ENCODE results near the gene RCSD1.

The RCSD1 gene

GRCh38 chr1:167667536-167667935 is 37.5 kb downstream of the RCSD1 start:
- H3K27ac ChIP-seq (ENCODE audit: low read depth, low read length), result no peak overlapping the region
- no peaks in the 10 kb centered on the region for H3K4me1 ChIP-seq (ENCODE audit: control insufficient read depth, insufficient read depth, low read length)

GRCh38 chr1:167668108-167668507 is 38.1 kb downstream of the RCSD1 start:
- Histone ChIP-seq H3K27ac (ENCODE audit: low read depth, low read length) (no peak overlapping the region), H3K9ac (ENCODE audit: low read length) (no peak overlapping the region), H3K4me1 (ENCODE audit: control insufficient read depth, insufficient read depth, low read length) (no peaks in the 10 kb centered on the region)

More at GRCh38 chr1:167667536-167667935, 37.5 kb downstream of the RCSD1 start:
- Histone ChIP-seq H3K4me3 (ENCODE audit: low read length) (no peak overlapping the region), H3K27me3 (ENCODE audit: control insufficient read depth, insufficient read depth, low read length) (no peaks in the 10 kb centered on the region), H3K36me3 (ENCODE audit: control insufficient read depth, insufficient read depth, low read length) (no peaks in the 10 kb centered on the region), H3K9ac (ENCODE audit: low read length) (no peak overlapping the region)

GRCh38 chr1:167669209-167670124 is 39.4 kb downstream of the RCSD1 start:
- Histone ChIP-seq H3K4me1 (ENCODE audit: control insufficient read depth, insufficient read depth, low read length) (no peaks in the 10 kb centered on the region), H3K27ac (ENCODE audit: low read depth, low read length) (no peak overlapping the region), H3K9ac (ENCODE audit: low read length) (no peak overlapping the region), H3K36me3 (ENCODE audit: control insufficient read depth, insufficient read depth, low read length) (no peaks in the 10 kb centered on the region), H3K4me3 (ENCODE audit: low read length) (no peak overlapping the region), H3K27me3 (ENCODE audit: control insufficient read depth, insufficient read depth, low read length) (no peaks in the 10 kb centered on the region)

More at GRCh38 chr1:167668108-167668507, 38.1 kb downstream of the RCSD1 start:
- Histone ChIP-seq H3K27me3 (ENCODE audit: control insufficient read depth, insufficient read depth, low read length) (no peaks in the 10 kb centered on the region), H3K4me3 (ENCODE audit: low read length) (no peak overlapping the region), H3K36me3 (ENCODE audit: control insufficient read depth, insufficient read depth, low read length) (no peaks in the 10 kb centered on the region)

DNA sequence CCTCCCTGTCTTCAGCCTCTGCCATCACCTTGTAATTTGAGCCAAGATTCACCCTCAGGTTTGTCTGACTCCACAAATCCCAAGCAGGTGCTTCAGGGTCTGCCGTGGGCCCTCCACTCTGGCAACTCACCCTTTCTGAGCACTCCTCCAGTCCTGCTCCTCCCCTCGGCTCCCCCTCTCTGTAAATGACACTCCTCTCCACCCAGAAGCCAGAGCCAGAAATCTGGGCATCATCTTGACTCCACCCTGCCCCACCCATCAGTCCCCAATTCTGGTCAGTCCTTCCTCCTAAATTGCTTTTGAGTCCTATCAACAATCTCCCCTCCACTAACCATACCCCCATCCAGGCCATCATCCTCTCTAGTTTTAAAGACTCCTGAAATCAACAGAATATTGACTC is 40.5 kb downstream of the RCSD1 start:
- H3K4me3 ChIP-seq (ENCODE audit: low read length), result no peak overlapping the region
- H3K36me3 ChIP-seq (ENCODE audit: control insufficient read depth, insufficient read depth, low read length), result no peaks in the 10 kb centered on the region
- no peaks in the 10 kb centered on the region for H3K27me3 ChIP-seq (ENCODE audit: control insufficient read depth, insufficient read depth, low read length)
- H3K27ac ChIP-seq (ENCODE audit: low read depth, low read length), result no peak overlapping the region
- no peak overlapping the region for H3K9ac ChIP-seq (ENCODE audit: low read length)
- H3K4me1 ChIP-seq (ENCODE audit: control insufficient read depth, insufficient read depth, low read length), result no peaks in the 10 kb centered on the region

DNA sequence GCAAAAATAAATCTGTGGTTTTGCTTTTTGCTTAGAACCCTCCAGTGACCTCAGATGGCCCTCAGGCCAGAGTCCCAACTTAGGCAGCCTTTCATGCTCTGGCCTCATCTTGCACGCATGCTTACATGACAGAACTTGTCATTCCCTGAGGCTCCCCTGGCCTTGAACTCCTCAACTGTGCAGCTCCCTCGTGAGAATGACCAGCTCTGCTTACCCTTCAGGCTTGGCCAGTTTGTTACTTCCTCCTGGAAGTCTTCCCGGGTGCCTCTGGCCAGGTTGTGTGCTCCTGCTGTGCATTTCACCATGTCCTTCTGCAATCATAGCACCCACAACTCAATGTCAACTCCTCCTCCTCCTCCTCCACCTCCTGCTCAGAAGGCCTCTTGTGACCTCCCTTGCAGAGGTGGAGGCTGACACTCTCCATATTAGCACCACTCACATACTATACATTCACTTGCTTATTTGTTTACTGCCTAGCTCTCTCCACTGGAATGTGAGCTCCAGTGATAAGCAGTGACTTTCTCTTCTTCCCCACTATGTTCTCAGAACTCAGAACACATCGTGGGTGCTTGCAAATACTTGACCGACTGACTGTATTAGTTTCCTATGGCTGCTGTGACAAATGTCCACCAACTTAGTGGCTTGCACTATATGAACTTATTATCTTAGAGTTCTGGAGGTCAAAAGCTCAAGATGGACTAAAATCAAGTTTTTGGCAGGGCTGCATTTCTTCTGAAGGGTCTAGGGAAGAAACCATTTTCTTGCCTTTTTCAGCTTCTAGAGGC is 41.9 kb downstream of the RCSD1 start:
- H3K4me3 ChIP-seq (ENCODE audit: low read length), result no peak overlapping the region
- H3K27ac ChIP-seq (ENCODE audit: low read depth, low read length), result no peak overlapping the region
- H3K36me3 ChIP-seq (ENCODE audit: control insufficient read depth, insufficient read depth, low read length), result no peaks in the 10 kb centered on the region
- H3K4me1 ChIP-seq (ENCODE audit: control insufficient read depth, insufficient read depth, low read length), result no peaks in the 10 kb centered on the region
- no peak overlapping the region for H3K9ac ChIP-seq (ENCODE audit: low read length)
- H3K27me3 ChIP-seq (ENCODE audit: control insufficient read depth, insufficient read depth, low read length), result no peaks in the 10 kb centered on the region

DNA sequence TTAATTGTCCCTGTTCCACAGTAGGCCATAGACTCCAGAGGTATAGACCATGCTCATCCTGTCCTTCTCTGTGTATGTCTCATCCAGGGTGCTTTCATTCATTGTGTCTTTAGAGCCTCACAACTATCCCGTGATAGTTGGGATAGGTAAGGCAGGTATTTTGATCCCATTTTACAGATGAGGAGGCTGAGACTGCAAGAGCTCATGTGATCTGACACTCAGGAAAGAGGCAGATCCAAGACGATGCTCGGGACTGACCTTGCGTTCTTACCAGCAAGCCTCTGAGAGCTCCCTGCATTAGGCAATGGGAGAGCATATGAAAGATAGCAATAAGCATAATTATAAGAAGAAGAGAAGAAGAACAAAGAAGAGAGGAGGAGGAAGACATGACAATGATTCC is 42.8 kb downstream of the RCSD1 start:
- Histone ChIP-seq H3K36me3 (ENCODE audit: control insufficient read depth, insufficient read depth, low read length) (no peaks in the 10 kb centered on the region), H3K27me3 (ENCODE audit: control insufficient read depth, insufficient read depth, low read length) (no peaks in the 10 kb centered on the region), H3K9ac (ENCODE audit: low read length) (no peak overlapping the region), H3K4me3 (ENCODE audit: low read length) (no peak overlapping the region), H3K4me1 (ENCODE audit: control insufficient read depth, insufficient read depth, low read length) (no peaks in the 10 kb centered on the region), H3K27ac (ENCODE audit: low read depth, low read length) (no peak overlapping the region)

DNA sequence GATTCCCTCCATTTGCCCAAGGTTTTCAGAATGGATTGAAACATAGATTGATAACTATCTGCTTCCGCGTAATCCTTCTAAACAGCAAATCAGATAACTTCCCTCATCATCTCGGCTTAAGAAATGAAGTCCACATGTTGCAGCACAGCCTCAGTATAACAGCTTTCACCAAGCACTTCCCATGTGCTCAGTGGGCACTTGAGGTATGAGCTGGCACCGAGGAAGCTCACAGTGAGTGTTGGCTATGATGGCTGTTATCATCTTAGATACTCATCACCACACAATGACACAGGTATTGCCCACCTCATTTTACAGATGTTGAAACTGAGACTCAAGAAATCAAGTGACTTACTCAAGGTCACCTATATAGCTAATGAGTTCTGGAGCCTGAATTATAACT is 43.2 kb downstream of the RCSD1 start:
- H3K4me3 ChIP-seq (ENCODE audit: low read length), result no peak overlapping the region
- H3K27me3 ChIP-seq (ENCODE audit: control insufficient read depth, insufficient read depth, low read length), result no peaks in the 10 kb centered on the region
- H3K36me3 ChIP-seq (ENCODE audit: control insufficient read depth, insufficient read depth, low read length), result no peaks in the 10 kb centered on the region
- no peak overlapping the region for H3K9ac ChIP-seq (ENCODE audit: low read length)
- H3K4me1 ChIP-seq (ENCODE audit: control insufficient read depth, insufficient read depth, low read length), result no peaks in the 10 kb centered on the region
- no peak overlapping the region for H3K27ac ChIP-seq (ENCODE audit: low read depth, low read length)

DNA sequence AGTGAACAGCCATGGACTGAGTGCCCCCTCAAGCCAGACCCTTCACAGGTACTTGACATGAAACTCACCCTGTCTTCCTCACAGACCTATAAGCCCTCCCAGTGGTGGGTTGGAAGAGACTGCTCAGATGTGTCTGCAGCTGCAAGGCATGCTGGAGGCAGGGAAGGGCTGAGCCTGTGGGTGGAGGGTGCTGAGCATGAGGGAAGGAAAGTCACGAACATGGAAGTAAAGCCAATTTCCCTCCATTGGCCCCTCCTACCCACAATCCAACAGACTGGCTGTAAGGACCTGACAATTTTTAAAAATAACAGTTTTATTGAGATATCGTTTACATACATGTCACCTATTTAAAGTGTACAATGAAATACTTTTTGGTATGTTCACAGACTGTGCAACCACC is 44.1 kb downstream of the RCSD1 start:
- no peaks in the 10 kb centered on the region for H3K4me1 ChIP-seq (ENCODE audit: control insufficient read depth, insufficient read depth, low read length)
- H3K27me3 ChIP-seq (ENCODE audit: control insufficient read depth, insufficient read depth, low read length), result no peaks in the 10 kb centered on the region
- H3K9ac ChIP-seq (ENCODE audit: low read length), result no peak overlapping the region
- H3K4me3 ChIP-seq (ENCODE audit: low read length), result no peak overlapping the region
- H3K27ac ChIP-seq (ENCODE audit: low read depth, low read length), result no peak overlapping the region
- H3K36me3 ChIP-seq (ENCODE audit: control insufficient read depth, insufficient read depth, low read length), result no peaks in the 10 kb centered on the region

GRCh38 chr1:167675440-167675839 is 45.4 kb downstream of the RCSD1 start:
- Histone ChIP-seq H3K27me3 (ENCODE audit: control insufficient read depth, insufficient read depth, low read length) (no peaks in the 10 kb centered on the region), H3K4me1 (ENCODE audit: control insufficient read depth, insufficient read depth, low read length) (no peaks in the 10 kb centered on the region)

DNA sequence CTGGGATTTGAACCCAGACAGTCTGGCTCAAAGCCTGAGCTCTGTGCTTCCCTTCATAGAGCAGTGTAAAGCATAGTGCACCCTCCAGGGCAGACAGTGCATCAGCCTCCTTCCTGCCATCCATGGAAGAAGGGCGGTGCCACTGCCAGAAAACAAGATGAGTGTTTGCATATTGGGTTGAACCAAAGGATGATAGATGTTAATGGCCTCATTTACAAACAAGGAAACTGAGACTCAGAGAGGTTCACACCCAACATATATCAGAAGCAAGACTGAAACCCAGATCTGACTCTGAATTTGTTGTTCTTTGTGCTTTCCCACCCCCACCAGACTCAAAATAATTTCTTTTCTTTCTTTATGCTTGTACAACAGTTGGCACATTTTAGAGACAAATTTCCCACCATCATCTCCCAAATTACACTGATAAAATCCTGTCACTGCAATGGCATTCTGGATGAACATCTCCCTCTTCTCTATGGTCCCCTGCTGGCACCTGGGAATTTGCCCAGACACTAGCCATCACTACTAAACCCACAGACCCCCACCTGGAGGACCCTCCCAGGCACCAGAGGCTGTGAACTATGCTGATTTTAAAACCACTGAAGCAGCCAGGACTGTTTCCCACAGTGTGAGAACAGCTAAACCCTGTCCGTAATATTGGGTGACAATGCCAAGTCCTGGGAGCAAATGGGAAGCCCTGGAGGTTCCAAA is 46.3 kb downstream of the RCSD1 start:
- H3K36me3 ChIP-seq (ENCODE audit: control insufficient read depth, insufficient read depth, low read length), result no peaks in the 10 kb centered on the region
- no peak overlapping the region for H3K27ac ChIP-seq (ENCODE audit: low read depth, low read length)
- no peak overlapping the region for H3K4me3 ChIP-seq (ENCODE audit: low read length)
- no peak overlapping the region for H3K9ac ChIP-seq (ENCODE audit: low read length)
- H3K4me1 ChIP-seq (ENCODE audit: control insufficient read depth, insufficient read depth, low read length), result peaks cover 3% of the 10 kb centered on the region
- H3K27me3 ChIP-seq (ENCODE audit: control insufficient read depth, insufficient read depth, low read length), result no peaks in the 10 kb centered on the region

More at GRCh38 chr1:167675440-167675839, 45.4 kb downstream of the RCSD1 start:
- no peak overlapping the region for H3K9ac ChIP-seq (ENCODE audit: low read length)
- H3K36me3 ChIP-seq (ENCODE audit: control insufficient read depth, insufficient read depth, low read length), result no peaks in the 10 kb centered on the region
- no peak overlapping the region for H3K27ac ChIP-seq (ENCODE audit: low read depth, low read length)
- H3K4me3 ChIP-seq (ENCODE audit: low read length), result no peak overlapping the region

- Histone ChIP-seq H3K27ac (ENCODE audit: low read depth, low read length) (no peak overlapping the region), H3K4me1 (ENCODE audit: control insufficient read depth, insufficient read depth, low read length) (peaks cover 8% of the 10 kb centered on the region), H3K9ac (ENCODE audit: low read length) (no peak overlapping the region), H3K27me3 (ENCODE audit: control insufficient read depth, insufficient read depth, low read length) (no peaks in the 10 kb centered on the region), H3K4me3 (ENCODE audit: low read length) (no peak overlapping the region), H3K36me3 (ENCODE audit: control insufficient read depth, insufficient read depth, low read length) (no peaks in the 10 kb centered on the region)
These were observed 47.1 kb downstream of the RCSD1 start for GRCh38 chr1:167676916-167677848.
